HEK293T (cell line): ENCODE measurements around the gene SLC12A7.

Experiments
- ARNT ChIP-seq: fragments of 450-650 bp; IDR thresholded peaks from 2 replicates; pipeline ENCODE4 v1.6.1; 2017; ENCODE audit warnings: mild to moderate bottlenecking
- BHLHE40 ChIP-seq: fragments of 450-650 bp; IDR thresholded peaks from 2 replicates; pipeline ENCODE4 v1.6.1; 2016; ENCODE audit warnings: mild to moderate bottlenecking, moderate library complexity, borderline replicate concordance
- FOXA1 ChIP-seq: fragments of 450-650 bp; IDR thresholded peaks from 2 replicates; pipeline ENCODE4 v1.6.1; 2016; ENCODE audit warnings: mild to moderate bottlenecking
- FOXK2 ChIP-seq: fragments of 450-650 bp; IDR thresholded peaks from 2 replicates; pipeline ENCODE4 v1.6.1; 2016; ENCODE audit warnings: mild to moderate bottlenecking
- FOXM1 ChIP-seq: fragments of 450-650 bp; IDR thresholded peaks from 2 replicates; pipeline ENCODE4 v1.6.1; 2017; ENCODE audit warnings: mild to moderate bottlenecking, borderline replicate concordance
- HDGF ChIP-seq: fragments of 450-650 bp; IDR thresholded peaks from 2 replicates; pipeline ENCODE4 v1.6.1; 2017; ENCODE audit warnings: antibody characterized with exemption, borderline replicate concordance
- NFRKB ChIP-seq: fragments of 450-650 bp; IDR thresholded peaks from 2 replicates; pipeline ENCODE4 v1.6.1; 2016; ENCODE audit warnings: mild to moderate bottlenecking, moderate library complexity
- PKNOX1 ChIP-seq: fragments of 450-650 bp; IDR thresholded peaks from 2 replicates; pipeline ENCODE4 v1.6.1; 2016
- SP1 ChIP-seq: fragments of 450-650 bp; IDR thresholded peaks from 2 replicates; pipeline ENCODE4 v1.6.1; 2017
- SUZ12 ChIP-seq: fragments of 450-650 bp; IDR thresholded peaks from 2 replicates; pipeline ENCODE4 v1.6.1; 2016; ENCODE audit warnings: mild to moderate bottlenecking
- TARDBP ChIP-seq: fragments of 450-650 bp; IDR thresholded peaks from 2 replicates; pipeline ENCODE4 v1.6.1; 2016

- TF ChIP-seq SP1 (no peak), BHLHE40 (no peak), TARDBP (no peak), PKNOX1 (no peak), HDGF (no peak), FOXM1 (no peak), SUZ12 (no peak), ARNT (no peak), FOXK2 (no peak), FOXA1 (no peak), NFRKB (no peak)
Measured at GRCh38 chr5:1014346-1014745, 97.5 kb downstream of the SLC12A7 start.
